HG03432 (cell line): Measurements from ENCODE around the gene GPR25.

Experiments used
- ATAC-seq: cut with Tn5 transposase; IDR thresholded peaks from one replicate; pipeline ENCODE4 v1.9.1; 2021; ENCODE audit warnings: mild to moderate bottlenecking, moderate library complexity; ENCODE audit not compliant: unreplicated experiment

Gene GPR25, protein sequence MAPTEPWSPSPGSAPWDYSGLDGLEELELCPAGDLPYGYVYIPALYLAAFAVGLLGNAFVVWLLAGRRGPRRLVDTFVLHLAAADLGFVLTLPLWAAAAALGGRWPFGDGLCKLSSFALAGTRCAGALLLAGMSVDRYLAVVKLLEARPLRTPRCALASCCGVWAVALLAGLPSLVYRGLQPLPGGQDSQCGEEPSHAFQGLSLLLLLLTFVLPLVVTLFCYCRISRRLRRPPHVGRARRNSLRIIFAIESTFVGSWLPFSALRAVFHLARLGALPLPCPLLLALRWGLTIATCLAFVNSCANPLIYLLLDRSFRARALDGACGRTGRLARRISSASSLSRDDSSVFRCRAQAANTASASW

GRCh38 chr1:200872446-200873115, at the start of gene GPR25:
Gene GPR25 (plus strand): TSS chr1:200872981. CDS start chr1:200873038, 57 bp downstream.
- no peak for ATAC-seq

- no peak for ATAC-seq
Measured at GRCh38 chr1:200831091-200831490, 41.7 kb upstream of the GPR25 start.

- no peak for ATAC-seq
Measured at GRCh38 chr1:200834383-200834782, 38.4 kb upstream of the GPR25 start.

DNA sequence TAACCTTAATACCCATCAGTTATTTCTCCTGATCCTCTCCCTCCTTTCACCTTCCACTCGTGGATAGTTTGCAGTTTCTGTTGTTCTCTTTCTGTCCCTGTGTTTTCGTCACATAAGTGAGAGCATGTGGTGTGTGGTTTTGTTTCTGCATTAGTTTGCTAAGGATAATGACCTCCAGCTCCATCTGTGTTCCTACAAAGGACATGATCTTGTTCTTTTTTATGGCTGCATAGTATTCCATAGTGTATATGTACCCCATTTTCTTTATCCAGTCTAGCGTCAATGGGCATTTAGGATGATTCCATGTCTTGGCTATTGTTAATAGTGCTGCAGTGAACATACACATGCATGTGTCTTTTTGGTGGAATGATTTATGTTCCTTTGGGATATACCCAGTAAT, 36.6 kb upstream of the GPR25 start:
- ATAC-seq: no peak

DNA sequence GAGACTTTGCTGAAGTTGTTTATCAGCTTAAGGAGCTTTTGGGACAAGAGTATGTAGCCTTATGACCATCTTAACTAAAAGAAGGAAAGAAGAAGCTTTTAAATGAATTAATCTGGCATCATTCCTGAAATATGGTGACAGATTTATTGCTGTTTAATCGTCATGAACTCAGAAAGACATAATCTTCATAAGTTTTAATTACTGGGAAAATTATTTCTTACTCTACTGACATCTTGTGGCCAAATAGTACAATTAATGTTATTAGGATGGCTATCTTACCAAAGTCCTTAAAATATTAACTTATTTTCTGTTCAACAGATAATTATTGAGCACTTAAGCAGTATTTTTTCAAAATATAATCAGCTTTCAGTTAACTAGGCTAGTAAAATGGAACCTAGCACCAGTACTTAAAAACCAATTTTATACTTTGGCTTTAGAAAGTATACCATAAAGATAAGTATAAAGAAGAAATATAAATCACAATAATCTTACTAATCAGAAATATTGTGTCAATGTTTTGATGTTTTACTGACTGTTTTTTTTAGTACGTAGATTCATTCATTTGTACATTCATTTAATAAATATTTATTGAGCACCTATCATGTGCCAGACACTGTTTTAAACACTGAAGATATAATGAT, 34.7 kb upstream of the GPR25 start:
- no peak for ATAC-seq

DNA sequence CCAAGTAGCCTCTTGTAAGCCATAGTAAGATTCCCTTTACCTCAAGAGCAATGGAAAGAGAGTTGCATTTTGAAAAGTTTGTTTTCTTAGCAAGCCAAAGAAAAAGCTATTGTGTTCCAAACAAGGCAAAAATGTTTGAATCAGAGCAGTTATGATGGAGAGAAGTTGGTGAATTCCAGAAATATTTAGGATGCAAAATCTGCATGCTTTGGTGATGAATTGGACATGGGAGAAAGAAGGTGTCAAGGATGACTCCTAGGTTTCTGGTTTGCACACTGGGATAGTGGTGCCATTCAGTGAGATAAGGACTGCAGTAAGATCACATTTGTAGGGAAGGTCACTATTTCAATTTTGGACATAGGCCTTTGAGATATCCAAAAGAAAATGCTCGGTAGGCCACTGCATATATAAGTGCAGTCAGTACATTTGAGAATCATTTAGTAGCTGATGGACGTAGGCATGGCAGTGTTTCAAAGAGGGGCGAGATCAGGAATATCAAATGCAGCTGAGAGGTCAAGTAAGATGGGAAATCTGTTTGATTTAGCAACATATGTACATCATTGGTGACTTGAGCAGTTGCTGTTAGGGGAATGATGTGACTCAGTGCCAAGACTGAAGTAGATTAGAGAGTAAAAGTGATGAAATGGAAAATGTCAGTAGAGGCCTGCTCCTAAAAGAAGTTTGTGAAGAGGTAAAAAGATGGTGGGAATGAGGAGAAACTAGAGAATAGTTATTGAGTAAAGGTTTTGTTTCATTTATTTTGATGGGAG, 33.9 kb upstream of the GPR25 start:
- ATAC-seq: no peak

- no peak for ATAC-seq
Measured at GRCh38 chr1:200845360-200845759, 27.4 kb upstream of the GPR25 start.

- ATAC-seq: no peak
Measured at GRCh38 chr1:200846398-200846797, 26.4 kb upstream of the GPR25 start.

DNA sequence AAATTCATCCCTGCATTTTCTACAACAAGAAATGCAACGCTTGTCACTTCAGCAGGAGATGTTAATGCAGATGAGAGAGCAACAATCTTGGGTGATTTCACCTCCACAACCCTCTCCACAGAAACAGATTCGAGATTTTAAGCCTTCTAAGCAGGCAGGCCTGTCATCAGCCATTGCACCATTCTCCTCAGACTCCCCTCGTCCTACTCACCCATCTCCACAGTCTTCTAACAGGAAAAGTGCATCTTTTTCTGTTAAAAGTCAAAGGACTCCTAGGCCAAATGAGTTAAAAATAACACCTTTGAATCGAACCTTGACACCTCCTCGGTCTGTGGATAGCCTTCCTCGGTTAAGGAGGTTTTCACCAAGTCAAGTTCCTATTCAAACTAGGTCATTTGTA, 23.4 kb upstream of the GPR25 start:
- no peak for ATAC-seq

- no peak for ATAC-seq
Measured at GRCh38 chr1:200850554-200850953, 22.2 kb upstream of the GPR25 start.

DNA sequence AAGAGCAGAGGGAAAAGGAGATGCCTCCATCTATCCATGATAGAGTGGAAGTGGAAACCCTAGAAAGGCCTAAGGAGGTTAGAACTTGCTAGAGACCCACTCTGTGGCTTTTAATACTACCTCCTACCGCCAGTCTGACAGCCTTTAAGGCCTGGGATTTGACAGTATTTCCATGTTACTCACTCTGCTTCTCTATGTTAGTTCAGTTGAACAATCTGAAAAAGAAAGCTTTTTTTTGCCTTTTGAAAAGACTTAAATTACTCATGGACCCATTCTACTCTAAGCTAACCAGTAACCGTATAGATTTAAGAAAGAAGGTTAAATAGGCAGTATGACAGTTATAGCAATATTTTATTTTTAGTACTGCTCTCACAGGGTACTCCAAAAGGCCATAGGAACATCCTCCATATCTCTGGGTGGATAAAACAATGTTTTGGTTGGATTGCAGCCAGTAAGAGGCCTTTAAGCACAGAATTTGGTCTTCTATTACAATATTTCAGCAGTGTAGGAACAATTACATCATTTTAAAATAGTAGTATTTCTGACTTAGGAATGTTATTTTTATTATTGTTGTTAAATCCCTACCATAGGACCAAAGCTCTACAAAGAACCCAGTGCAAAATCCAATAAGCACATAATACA, 15.9 kb upstream of the GPR25 start:
- no peak for ATAC-seq

DNA sequence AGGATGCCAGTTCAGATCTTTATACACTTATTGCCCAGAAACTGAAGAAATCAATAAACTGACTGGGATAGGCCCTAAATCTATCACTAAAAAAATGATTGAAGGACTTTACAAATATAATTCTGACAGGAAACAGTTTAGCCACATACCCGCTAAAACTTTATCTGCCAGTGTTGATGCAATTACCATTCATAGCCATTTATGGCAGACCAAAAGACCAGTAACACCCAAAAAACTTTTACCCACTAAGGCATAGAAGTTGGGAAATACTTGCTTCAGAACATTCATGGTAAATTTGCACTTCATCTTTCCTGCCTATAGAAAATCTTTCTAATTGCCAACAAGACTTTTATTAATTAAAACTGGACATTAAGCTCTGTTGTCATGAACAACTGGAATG, 15.0 kb upstream of the GPR25 start:
- ATAC-seq: no peak

DNA sequence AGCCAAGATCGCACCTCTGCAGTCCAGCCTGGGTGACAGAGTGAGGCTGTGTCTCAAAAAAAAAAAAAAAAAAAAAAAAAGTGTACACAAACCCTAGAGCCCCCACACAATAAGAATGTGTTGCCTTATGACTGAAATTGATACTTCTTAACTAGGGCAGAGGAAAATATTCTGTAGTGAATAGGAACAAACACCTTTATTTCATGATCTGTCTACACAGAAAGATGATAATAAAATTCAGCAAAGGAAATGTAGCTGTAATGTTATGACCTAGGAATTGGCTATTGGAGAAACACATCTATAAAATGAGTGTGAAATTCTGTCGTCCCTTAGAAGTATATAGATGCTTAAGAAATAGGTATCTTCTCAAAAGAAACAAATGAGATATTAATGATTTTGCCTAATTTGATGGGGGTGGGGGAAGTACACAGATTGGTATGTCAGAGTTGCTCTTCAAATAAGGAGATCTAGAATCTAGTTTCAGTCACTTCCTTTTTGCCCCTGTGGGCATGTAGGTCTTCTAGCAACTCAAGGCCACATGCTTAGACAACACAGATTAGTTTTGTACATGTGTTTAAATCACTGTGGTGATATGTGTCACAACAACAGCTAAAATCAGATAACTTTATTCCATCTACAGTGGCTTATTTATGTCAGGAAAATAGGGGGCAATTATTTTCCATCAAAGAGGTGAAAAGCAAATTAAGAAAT, 10.7 kb upstream of the GPR25 start:
- no peak for ATAC-seq

DNA sequence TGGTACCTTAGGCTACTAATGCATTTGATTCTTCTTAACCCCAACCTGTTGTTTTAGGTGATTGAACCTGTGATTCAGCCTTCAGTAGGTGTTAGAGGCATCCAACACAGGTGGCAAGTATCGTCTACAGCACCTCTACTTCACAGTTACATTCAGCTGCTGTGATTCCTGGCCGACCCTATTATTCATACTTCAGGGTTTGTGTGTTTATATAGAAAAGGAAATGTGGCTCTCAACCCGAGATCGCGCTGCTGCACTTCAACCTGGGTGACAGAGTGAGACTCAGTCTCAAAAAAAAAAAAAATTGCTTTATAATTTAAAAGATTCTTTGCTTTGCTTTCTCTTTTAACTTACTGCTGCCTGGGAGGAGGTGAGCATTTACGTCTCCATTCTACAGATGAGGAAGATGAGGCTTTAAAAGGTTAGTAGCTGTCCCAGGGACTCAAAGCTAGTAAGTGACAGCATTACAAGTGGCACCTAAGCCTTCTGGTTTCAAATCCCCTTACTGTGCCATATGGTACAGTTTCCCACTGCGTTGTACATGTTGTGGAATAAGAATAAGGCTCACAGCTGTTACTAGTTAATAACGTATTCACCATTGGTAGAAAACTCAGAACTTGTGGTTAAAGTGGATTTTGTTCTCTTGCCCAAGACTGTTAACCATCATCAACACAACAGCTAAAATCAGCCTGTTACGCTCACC, 9.9 kb upstream of the GPR25 start:
- ATAC-seq: no peak

DNA sequence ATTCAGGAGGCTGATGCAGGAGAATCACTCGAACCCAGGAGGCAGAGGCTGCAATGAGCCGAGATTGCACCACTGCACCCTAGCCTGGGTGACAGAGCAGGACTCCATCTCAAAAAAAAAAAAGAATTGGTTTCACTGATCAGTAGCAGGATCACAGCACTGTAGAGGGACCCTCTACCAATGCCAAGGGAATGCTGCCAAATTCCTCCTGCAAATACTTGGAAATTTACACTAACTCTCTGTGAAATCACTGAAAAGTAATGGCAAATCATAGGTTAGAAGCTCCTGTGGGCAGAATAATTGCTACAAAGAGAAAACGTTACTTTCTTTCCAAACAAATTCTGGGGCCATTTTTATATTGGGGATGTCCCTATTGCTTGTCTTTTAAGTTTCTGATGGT, 6.7 kb upstream of the GPR25 start:
- no peak for ATAC-seq

GRCh38 chr1:200866521-200866920, 6.3 kb upstream of the GPR25 start:
- peak; percentile 84 for ATAC-seq

- peak; percentile 6 for ATAC-seq
Measured at GRCh38 chr1:200867018-200867811, 5.6 kb upstream of the GPR25 start.

- no peak for ATAC-seq
Measured at GRCh38 chr1:200869376-200869752, 3.4 kb upstream of the GPR25 start.
